ENCODE data around the gene SCML1. TPM values are rescaled to one million over a fixed set of nuclear protein-coding genes. Genes with fewer than 3 reads are reported as not detected.

SCML1 gene
- total RNA-seq, 2 experiments from 2014 or later: 59.1 to 60.3 TPM

DNA sequence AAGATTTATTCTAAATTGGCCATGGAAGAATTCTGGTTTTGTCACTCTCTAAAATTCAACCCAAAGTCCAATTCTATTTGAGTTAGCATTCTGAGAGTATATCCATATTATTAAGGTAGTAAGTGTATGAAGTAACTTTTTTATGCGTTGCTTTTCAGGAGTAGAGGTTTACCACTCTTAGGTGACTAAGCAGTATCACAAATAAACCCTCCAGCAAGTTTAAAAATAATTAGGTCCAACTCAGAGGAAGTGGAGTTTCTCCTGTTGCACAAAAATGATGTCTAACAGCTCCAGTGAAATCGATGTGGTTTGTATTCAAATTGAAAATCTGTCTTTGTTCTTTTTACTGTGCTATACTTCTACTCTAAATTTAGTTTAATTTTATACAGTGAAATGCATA is 6.6 kb downstream of the SCML1 start:
- intact Hi-C loops (cut with DNase I, micrococcal nuclease): loop anchor here (2.0 to 10.0 kb wide), 3 partner anchors 47 to 631 kb away; no protein-coding TSS in a partner anchor
- POLR2A ChIA-PET: no interaction called here

DNA sequence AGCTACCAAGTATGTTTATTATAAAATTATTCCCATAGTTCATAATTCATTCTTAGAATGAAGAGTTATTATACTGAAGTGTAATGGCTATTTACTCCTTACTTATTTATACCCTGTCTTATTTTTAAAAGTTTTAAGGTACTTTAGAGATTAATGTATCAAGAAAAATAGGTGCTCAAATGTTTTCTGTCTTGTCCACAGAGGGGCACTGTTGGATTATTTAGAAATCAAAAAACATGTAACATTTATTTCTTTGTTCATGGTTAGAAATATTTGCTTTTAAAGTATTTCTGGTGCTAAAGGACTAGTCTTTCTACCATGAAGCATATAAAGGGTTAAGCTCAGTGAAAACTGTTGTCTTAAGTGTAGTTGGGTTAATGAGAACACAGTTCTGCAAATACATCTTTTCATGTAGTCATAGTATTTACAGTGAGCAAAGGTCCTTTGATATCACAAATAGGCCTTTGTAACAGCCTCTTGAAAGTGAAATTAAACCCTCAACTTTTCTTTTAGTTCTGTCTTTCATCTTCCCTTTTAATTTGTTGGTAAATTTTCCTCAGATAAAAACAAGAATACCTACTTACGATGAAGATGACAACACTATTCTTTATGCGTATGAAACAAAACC is 7.7 kb downstream of the SCML1 start:
- Mint-ChIP-seq H3K9me3 (no peaks in the 10 kb centered on the region), H3K36me3 (ENCODE audit: low read depth) (peaks cover 22% of the 10 kb centered on the region), H3K27me3 (no peaks in the 10 kb centered on the region), H3K4me1 (ENCODE audit: low read depth) (peaks cover 43% of the 10 kb centered on the region), H3K27ac (no peak overlapping the region), H3K4me3 (no peak overlapping the region)
- H3K4me1 ChIP-seq (ENCODE audit: insufficient read depth, low read length): no peaks in the 10 kb centered on the region
- POLR2A ChIA-PET: no interaction called here
- intact Hi-C loops (cut with DNase I, micrococcal nuclease): loop anchor here (2.0 to 10.0 kb wide), 5 partner anchors 47 to 630 kb away; no protein-coding TSS in a partner anchor
- CTCF ChIA-PET: no interaction called here
- H3K27me3 ChIP-seq (ENCODE audit: control insufficient read depth in 1 of 2, insufficient read depth in 2 of 2, low read length in 2 of 2): peaks cover 0 to 2% of the 10 kb centered on the region in 2 experiments
- DNase-seq (peak in 3 of 14 experiments; percentile 11 to 26 (median 25)), ATAC-seq (ENCODE audit: poor library complexity) (no peak)
- no peaks in the 10 kb centered on the region for H3K9me3 ChIP-seq (ENCODE audit: control insufficient read depth in 1 of 2, insufficient read depth in 1 of 2, low read length in 2 of 2)
- H3K27ac ChIP-seq (ENCODE audit: low read depth in 1 of 2, low read length in 2 of 2): no peak overlapping the region
- H3K4me3 ChIP-seq (ENCODE audit: low read length): no peak overlapping the region
- TF ChIP-seq, protein P1, sequence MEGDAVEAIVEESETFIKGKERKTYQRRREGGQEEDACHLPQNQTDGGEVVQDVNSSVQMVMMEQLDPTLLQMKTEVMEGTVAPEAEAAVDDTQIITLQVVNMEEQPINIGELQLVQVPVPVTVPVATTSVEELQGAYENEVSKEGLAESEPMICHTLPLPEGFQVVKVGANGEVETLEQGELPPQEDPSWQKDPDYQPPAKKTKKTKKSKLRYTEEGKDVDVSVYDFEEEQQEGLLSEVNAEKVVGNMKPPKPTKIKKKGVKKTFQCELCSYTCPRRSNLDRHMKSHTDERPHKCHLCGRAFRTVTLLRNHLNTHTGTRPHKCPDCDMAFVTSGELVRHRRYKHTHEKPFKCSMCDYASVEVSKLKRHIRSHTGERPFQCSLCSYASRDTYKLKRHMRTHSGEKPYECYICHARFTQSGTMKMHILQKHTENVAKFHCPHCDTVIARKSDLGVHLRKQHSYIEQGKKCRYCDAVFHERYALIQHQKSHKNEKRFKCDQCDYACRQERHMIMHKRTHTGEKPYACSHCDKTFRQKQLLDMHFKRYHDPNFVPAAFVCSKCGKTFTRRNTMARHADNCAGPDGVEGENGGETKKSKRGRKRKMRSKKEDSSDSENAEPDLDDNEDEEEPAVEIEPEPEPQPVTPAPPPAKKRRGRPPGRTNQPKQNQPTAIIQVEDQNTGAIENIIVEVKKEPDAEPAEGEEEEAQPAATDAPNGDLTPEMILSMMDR (IDR thresholded peaks at IDR 0.05): peak; percentile 38
- peaks cover 3% of the 10 kb centered on the region for H3K36me3 ChIP-seq (ENCODE audit: insufficient read depth, low read length)

More for the DNA sequence above, 6.6 kb downstream of the SCML1 start:
- Mint-ChIP-seq H3K4me1 (ENCODE audit: low read depth) (peaks cover 54% of the 10 kb centered on the region), H3K4me3 (no peak overlapping the region), H3K27me3 (no peaks in the 10 kb centered on the region), H3K36me3 (ENCODE audit: low read depth) (peaks cover 12% of the 10 kb centered on the region), H3K27ac (no peak overlapping the region), H3K9me3 (no peaks in the 10 kb centered on the region)
- H3K4me3 ChIP-seq (ENCODE audit: low read length): no peak overlapping the region
- TF ChIP-seq, protein P1 (IDR thresholded peaks at IDR 0.05): no peak
- no peak for ATAC-seq (ENCODE audit: poor library complexity)
- H3K9me3 ChIP-seq (ENCODE audit: control insufficient read depth in 1 of 2, insufficient read depth in 1 of 2, low read length in 2 of 2): no peaks in the 10 kb centered on the region
- CTCF ChIA-PET: interaction anchor here (0.6 kb wide), 1 partner anchor 787 kb away, joined by 3 read pairs; no protein-coding TSS in a partner anchor
- H3K27me3 ChIP-seq (ENCODE audit: control insufficient read depth in 1 of 2, insufficient read depth in 2 of 2, low read length in 2 of 2): peaks cover 0 to 2% of the 10 kb centered on the region in 2 experiments
- no peaks in the 10 kb centered on the region for H3K36me3 ChIP-seq (ENCODE audit: insufficient read depth, low read length)
- DNase-seq: no peak
- no peak overlapping the region for H3K27ac ChIP-seq (ENCODE audit: low read depth in 1 of 2, low read length in 2 of 2)
- H3K4me1 ChIP-seq (ENCODE audit: insufficient read depth, low read length): no peaks in the 10 kb centered on the region

DNA sequence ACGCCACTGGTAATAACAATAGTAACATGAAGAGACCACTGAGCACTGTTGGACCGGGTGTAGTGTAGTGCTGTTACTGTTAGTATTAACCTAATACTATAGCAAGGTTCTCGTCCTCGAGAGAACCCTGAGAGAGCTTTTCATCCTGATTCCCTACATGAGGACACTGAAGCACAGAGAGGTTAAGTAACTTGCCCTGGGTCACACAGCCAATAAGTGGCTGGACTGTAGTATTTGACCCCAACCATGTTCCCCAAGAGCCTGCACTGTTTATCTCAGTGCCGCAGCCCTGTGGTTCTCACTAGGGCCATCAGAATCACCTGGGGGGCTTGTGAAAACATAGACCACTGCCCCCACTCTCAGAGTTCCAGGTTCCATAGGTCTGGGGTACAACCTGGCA is 10.4 kb downstream of the SCML1 start:
- H3K9me3 ChIP-seq (ENCODE audit: control insufficient read depth in 1 of 2, insufficient read depth in 1 of 2, low read length in 2 of 2): no peaks in the 10 kb centered on the region
- Mint-ChIP-seq H3K27ac (no peak overlapping the region), H3K27me3 (no peaks in the 10 kb centered on the region), H3K36me3 (ENCODE audit: low read depth) (peaks cover 46% of the 10 kb centered on the region), H3K4me1 (ENCODE audit: low read depth) (peaks cover 19% of the 10 kb centered on the region), H3K4me3 (no peak overlapping the region), H3K9me3 (no peaks in the 10 kb centered on the region)
- CTCF ChIA-PET: no interaction called here
- intact Hi-C loops (cut with DNase I, micrococcal nuclease): loop anchor here in 1 of 2 experiments (5.0 to 10.0 kb wide), 3 partner anchors 45 to 627 kb away; no protein-coding TSS in a partner anchor
- DNase-seq (no peak), ATAC-seq (ENCODE audit: poor library complexity) (no peak)
- H3K4me1 ChIP-seq (ENCODE audit: insufficient read depth, low read length): no peaks in the 10 kb centered on the region
- H3K27me3 ChIP-seq (ENCODE audit: control insufficient read depth in 1 of 2, insufficient read depth in 2 of 2, low read length in 2 of 2): no peaks in the 10 kb centered on the region
- TF ChIP-seq, protein P1 (IDR thresholded peaks at IDR 0.05): no peak
- POLR2A ChIA-PET: no interaction called here
- no peak overlapping the region for H3K4me3 ChIP-seq (ENCODE audit: low read length)
- peaks cover 4% of the 10 kb centered on the region for H3K36me3 ChIP-seq (ENCODE audit: insufficient read depth, low read length)
- no peak overlapping the region for H3K27ac ChIP-seq (ENCODE audit: low read depth in 1 of 2, low read length in 2 of 2)

Measured in CD4-positive, alpha-beta T cell (primary cell).